Esophagus (tissue), 2 donors: ENCODE results near the gene PPP3CA. TPM values are rescaled to one million over a fixed set of nuclear protein-coding genes. Genes with fewer than 3 reads are reported as not detected.

Experiments
- H3K27ac ChIP-seq, 2 donors: one replicate each; pipeline ENCODE4 v1.5.1; 2013; ENCODE audit warnings: low read depth in 2 of 2, mild to moderate bottlenecking in 2 of 2, inconsistent platforms in 1 of 2, low read length in 1 of 2, moderate library complexity in 1 of 2
- H3K27me3 ChIP-seq, 2 donors: one replicate each; pipeline ENCODE4 v1.6.1; 2013; ENCODE audit warnings: low read length in 2 of 2, control low read depth in 1 of 2, mild to moderate bottlenecking in 1 of 2; ENCODE audit not compliant: insufficient read depth in 2 of 2, control insufficient read depth in 1 of 2
- H3K36me3 ChIP-seq, 2 donors: one replicate each; pipeline ENCODE4 v1.6.1; 2013; ENCODE audit warnings: low read length in 1 of 2; ENCODE audit not compliant: control insufficient read depth in 2 of 2, insufficient read depth in 2 of 2
- H3K4me1 ChIP-seq, 2 donors: one replicate each; pipeline ENCODE4 v1.6.1; 2013; ENCODE audit warnings: low read length in 1 of 2; ENCODE audit not compliant: control insufficient read depth in 2 of 2, insufficient read depth in 2 of 2
- H3K4me3 ChIP-seq, 2 donors: one replicate each; pipeline ENCODE4 v1.5.1; 2013; ENCODE audit warnings: low read length in 2 of 2, mild to moderate bottlenecking in 2 of 2, low read depth in 1 of 2, moderate library complexity in 1 of 2
- H3K9me3 ChIP-seq, 2 donors: one replicate each; pipeline ENCODE4 v1.6.1; 2013; ENCODE audit warnings: mild to moderate bottlenecking in 2 of 2, low read depth in 1 of 2, low read length in 1 of 2, moderate library complexity in 1 of 2; ENCODE audit not compliant: control insufficient read depth in 2 of 2, insufficient read depth in 1 of 2
- WGBS, 2 donors: extraction: QIAGEN DNeasy Blood & Tissue Kit; methylation state at CpG; one replicate each; pipeline ENCODE4 v1.1.7; 2013; 5-methylcytosine and 5-hydroxymethylcytosine counted together
- polyA plus RNA-seq, 2 donors: library from polyadenylated mRNA; stranded (reverse); fragments of 200-250 nt; gene quantifications; one replicate each; pipeline ENCODE4 v1.2.3, GENCODE V29; 2013
- donor health status: healthy with polysubstance abuse.
- donor health status: Bipolar disorder and iron deficiency.

Gene PPP3CA
- polyA plus RNA-seq, 2 donors, result 5.2 to 5.8 TPM

- no peak overlapping the region for H3K4me3 ChIP-seq
- no peaks in the 10 kb centered on the region for H3K9me3 ChIP-seq
- no peaks in the 10 kb centered on the region for H3K4me1 ChIP-seq
- no peaks in the 10 kb centered on the region for H3K36me3 ChIP-seq
- no peak overlapping the region for H3K27ac ChIP-seq
- no peaks in the 10 kb centered on the region for H3K27me3 ChIP-seq
Measured at GRCh38 chr4:101027721-101028120, 319.6 kb downstream of the PPP3CA start.

DNA sequence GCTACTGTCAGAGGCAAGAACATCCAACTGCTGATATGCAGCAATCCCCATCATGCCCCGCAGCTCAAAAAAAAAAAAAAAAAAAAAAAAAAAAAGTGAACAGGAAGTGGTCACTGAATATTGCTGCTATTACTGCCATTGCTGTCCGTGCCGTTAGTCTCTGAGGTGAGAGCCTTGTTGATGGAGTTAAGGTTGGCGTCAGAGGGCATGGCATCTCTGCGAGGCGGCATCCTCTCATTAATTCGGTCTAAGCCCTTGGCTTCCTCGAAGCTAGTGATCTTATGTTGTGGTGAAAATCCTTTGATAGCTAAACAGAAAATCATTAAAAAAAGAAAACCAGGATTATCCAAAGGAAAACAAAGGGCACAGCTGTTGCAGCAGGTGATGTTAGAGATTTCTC is 321.6 kb downstream of the PPP3CA start:
- Histone ChIP-seq H3K4me3 (no peak overlapping the region), H3K36me3 (no peaks in the 10 kb centered on the region), H3K9me3 (no peaks in the 10 kb centered on the region), H3K27ac (no peak overlapping the region), H3K27me3 (no peaks in the 10 kb centered on the region), H3K4me1 (no peaks in the 10 kb centered on the region)
- WGBS, 2 donors, result 88 to 91% methylated on average over 8 of the region's 8 CpGs

GRCh38 chr4:101022151-101023024 is 324.9 kb downstream of the PPP3CA start:
- Histone ChIP-seq H3K4me3 (no peak overlapping the region), H3K4me1 (no peaks in the 10 kb centered on the region), H3K27me3 (no peaks in the 10 kb centered on the region), H3K9me3 (no peaks in the 10 kb centered on the region), H3K36me3 (no peaks in the 10 kb centered on the region), H3K27ac (no peak overlapping the region)
- WGBS, 2 donors, result 88 to 90% methylated on average over 8 of the region's 8 CpGs

- Histone ChIP-seq H3K4me1 (no peaks in the 10 kb centered on the region), H3K27me3 (no peaks in the 10 kb centered on the region), H3K36me3 (no peaks in the 10 kb centered on the region), H3K4me3 (no peak overlapping the region), H3K27ac (peak overlapping the region; percentile 45 to 47), H3K9me3 (no peaks in the 10 kb centered on the region)
- WGBS, 2 donors, result 47 to 49% methylated on average over 4 of the region's 4 CpGs
Measured at GRCh38 chr4:101020956-101021355, 326.4 kb downstream of the PPP3CA start.

GRCh38 chr4:101019941-101020401 is 327.4 kb downstream of the PPP3CA start:
- Histone ChIP-seq H3K9me3 (no peaks in the 10 kb centered on the region), H3K27me3 (no peaks in the 10 kb centered on the region), H3K4me1 (no peaks in the 10 kb centered on the region), H3K27ac (peak overlapping the region; percentile 24 to 68), H3K4me3 (no peak overlapping the region), H3K36me3 (no peaks in the 10 kb centered on the region)
- 34 to 51% methylated on average over 1 of the region's 1 CpG for WGBS, 2 donors

DNA sequence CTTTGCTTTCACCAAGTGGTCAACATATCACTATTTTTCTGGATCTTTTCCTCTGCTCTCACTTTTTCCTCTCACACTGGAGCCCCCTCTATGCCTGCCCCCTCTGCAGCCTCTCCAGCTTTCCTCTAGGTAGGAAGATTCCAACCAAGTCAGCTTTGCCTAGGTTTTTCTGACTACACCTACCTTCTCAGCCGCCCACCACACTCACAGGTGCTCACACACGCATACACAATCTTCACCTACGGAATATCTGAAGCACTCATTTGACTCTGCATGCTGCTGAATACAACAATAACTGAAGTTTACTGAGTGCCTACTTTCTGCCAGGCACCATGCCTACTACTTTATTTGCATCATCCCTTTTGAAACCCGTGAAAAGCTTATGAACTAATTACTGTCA is 328.0 kb downstream of the PPP3CA start:
- H3K4me3 ChIP-seq, result no peak overlapping the region
- no peaks in the 10 kb centered on the region for H3K36me3 ChIP-seq
- H3K4me1 ChIP-seq, result no peaks in the 10 kb centered on the region
- no peaks in the 10 kb centered on the region for H3K27me3 ChIP-seq
- peak overlapping the region; percentile 8 to 52 for H3K27ac ChIP-seq
- no peaks in the 10 kb centered on the region for H3K9me3 ChIP-seq
- WGBS, 2 donors, result 77 to 90% methylated on average over 4 of the region's 4 CpGs

- H3K27ac ChIP-seq, result no peak overlapping the region
- H3K4me1 ChIP-seq, result no peaks in the 10 kb centered on the region
- no peak overlapping the region for H3K4me3 ChIP-seq
- H3K27me3 ChIP-seq, result no peaks in the 10 kb centered on the region
- H3K36me3 ChIP-seq, result no peaks in the 10 kb centered on the region
- H3K9me3 ChIP-seq, result no peaks in the 10 kb centered on the region
- WGBS, 2 donors, result 87 to 89% methylated on average over 5 of the region's 5 CpGs
Measured at GRCh38 chr4:101018836-101019235, 328.5 kb downstream of the PPP3CA start.

DNA sequence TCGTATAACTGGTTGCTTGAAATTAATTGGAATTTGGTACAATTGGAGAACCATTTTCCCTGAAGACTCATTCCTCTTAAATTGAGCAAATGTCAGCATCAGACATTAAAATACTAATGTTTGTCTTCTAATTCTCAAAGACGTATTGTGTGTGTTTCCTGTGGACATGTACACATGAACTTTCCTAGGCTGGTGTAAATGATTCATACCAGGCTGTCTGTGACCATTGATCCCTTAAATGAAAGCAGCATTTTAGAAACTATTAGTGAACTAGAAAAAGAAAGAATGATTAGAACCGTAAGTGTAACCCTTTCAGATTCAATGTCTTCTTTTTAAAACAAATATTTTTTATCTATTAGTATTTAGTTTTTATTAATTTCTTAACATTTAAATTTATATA is 332.9 kb downstream of the PPP3CA start:
- 60% methylated on average over 3 of the region's 3 CpGs for WGBS, 2 donors

DNA sequence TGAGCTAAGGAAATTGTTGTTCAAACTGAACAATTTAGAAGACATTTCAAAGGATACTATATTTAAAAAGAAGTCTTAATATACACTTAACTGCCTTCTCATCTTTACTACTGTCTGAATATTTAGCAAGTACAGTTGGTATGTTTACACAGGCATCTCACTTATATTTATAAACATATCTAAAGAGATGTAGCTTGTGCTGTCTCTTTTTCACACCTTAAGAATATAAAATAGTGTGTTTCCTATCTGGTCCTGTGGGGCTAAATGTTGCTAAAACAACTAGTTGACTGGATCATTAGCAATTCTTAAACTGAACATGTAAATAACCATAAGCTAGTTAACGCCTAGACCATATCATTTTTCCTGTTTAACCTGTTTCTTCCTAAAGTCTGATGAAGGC is 336.3 kb downstream of the PPP3CA start:
- Histone ChIP-seq H3K4me1 (peaks cover 0 to 3% of the 10 kb centered on the region in 2 donors), H3K4me3 (no peak overlapping the region), H3K27me3 (no peaks in the 10 kb centered on the region), H3K9me3 (no peaks in the 10 kb centered on the region), H3K36me3 (no peaks in the 10 kb centered on the region), H3K27ac (no peak overlapping the region)
- WGBS, 2 donors, result 49 to 56% methylated on average over 1 of the region's 1 CpG

More for the DNA sequence above, 332.9 kb downstream of the PPP3CA start:
- no peak overlapping the region for H3K4me3 ChIP-seq
- peaks cover 0 to 2% of the 10 kb centered on the region in 2 donors for H3K4me1 ChIP-seq
- H3K9me3 ChIP-seq, result no peaks in the 10 kb centered on the region
- H3K27me3 ChIP-seq, result no peaks in the 10 kb centered on the region
- no peak overlapping the region for H3K27ac ChIP-seq
- no peaks in the 10 kb centered on the region for H3K36me3 ChIP-seq

GRCh38 chr4:101009471-101009870 is 337.9 kb downstream of the PPP3CA start:
- Histone ChIP-seq H3K4me3 (no peak overlapping the region), H3K27ac (no peak overlapping the region), H3K4me1 (peaks cover 0 to 3% of the 10 kb centered on the region in 2 donors), H3K27me3 (no peaks in the 10 kb centered on the region), H3K36me3 (no peaks in the 10 kb centered on the region), H3K9me3 (peaks cover 0 to 2% of the 10 kb centered on the region in 2 donors)
- 81 to 83% methylated on average over 2 of the region's 2 CpGs for WGBS, 2 donors
